Measurements from ENCODE around the gene ASB14. TPM values are rescaled to one million over a fixed set of nuclear protein-coding genes. Genes with fewer than 3 reads are reported as not detected.

ASB14 gene
- total and polyA plus RNA-seq, 7 donors = not detected

DNA sequence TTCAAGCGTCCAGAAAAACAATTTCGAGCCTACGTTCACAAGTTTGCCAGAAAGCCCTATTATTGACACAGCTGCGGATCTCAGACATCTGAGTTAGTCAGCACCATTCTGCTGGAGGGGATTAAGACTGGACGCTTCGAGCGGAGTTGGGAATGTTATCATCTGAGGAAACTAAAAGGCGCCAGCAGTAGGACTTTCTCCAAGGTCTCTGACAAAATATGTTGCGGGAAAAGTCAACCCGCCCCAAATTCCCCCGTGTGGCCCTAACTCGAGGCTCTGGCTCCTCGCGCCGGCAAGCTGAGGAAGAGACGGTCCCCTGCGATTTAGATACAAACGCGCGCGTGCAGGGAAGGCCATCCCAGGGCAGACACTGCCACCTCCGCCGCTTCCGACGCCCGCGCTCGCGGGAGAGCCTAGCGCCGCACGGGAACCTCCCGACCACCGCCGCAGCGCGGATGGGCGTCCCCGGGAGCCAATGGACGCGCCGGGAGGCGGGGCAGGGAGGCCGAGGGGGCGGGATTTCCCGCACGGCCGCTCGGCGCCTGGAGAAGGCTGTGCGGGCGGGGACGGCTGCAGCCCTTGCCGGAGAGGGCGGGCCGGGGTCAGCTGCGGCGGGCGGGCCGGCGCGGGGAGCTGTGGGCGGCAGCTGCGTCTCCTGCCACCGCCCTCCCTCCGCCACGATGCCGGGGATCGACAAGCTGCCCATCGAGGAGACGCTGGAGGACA lies 65.1 kb downstream of the ASB14 start, which contains the start of gene APPL1:
TSS of gene APPL1 (plus strand) at position 526 of the 726 bp plus-strand sequence. CDS start at position 681, 155 bp downstream.
- peaks cover 0 to 36% (median 26%) of the 10 kb centered on the region in 4 donors for H3K4me1 ChIP-seq
- intact Hi-C loops (cut with DNase I) = loop anchor here (2.0 to 5.0 kb wide), 5 partner anchors 57 to 671 kb away; partner anchors contain the start of genes CCDC66 and TASOR
- 0 to 1% methylated on average over 71 of the region's 71 CpGs for WGBS, 2 donors

DNA sequence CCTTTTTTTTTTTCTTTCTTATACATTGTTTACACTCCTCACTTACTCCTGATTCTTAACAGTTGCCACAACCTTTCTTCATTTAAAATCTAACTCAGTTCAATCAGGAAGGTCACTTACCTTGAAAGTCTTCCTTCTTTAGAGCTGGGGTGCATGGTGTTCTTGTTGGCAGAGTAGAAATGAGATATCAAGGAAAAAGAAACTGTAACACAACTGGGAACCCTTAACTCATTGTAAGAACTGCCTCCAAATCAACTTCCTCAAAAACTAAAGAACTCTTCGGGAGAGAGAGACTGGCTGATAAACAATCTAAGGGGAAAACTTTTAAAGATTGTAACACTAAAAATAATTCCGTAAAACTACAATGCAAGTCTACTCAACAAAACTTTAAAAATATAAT lies 66.3 kb downstream of the ASB14 start:
- 49 to 55% methylated on average over 2 of the region's 2 CpGs for WGBS, 2 donors
- intact Hi-C loops (cut with DNase I) = loop anchor here (2.0 to 5.0 kb wide), 5 partner anchors 55 to 669 kb away; partner anchors contain the start of genes CCDC66 and TASOR

More for the DNA sequence above, 65.1 kb downstream of the ASB14 start, which contains the start of gene APPL1:
- TF ChIP-seq POLR2A (IDR thresholded peaks at IDR 0.05) = peak; percentile 83 to 86
- TF ChIP-seq POLR2AphosphoS5 (IDR thresholded peaks at IDR 0.05) = peak; percentile 89 to 97 (median 95)
- TF ChIP-seq EP300 (IDR thresholded peaks at IDR 0.05) = no peak
- TF ChIP-seq CTCF (IDR thresholded peaks at IDR 0.05) = no peak
- DNase-seq = peak; percentile 95
- Histone ChIP-seq H3K27me3 (no peaks in the 10 kb centered on the region), H3K9me3 (no peaks in the 10 kb centered on the region), H3K36me3 (no peaks in the 10 kb centered on the region), H3K27ac (peak within 1 kb of the TSS; percentile 93 to 98 (median 96)), H3K4me3 (peak within 1 kb of the TSS; percentile 69 to 88 (median 80))

DNA sequence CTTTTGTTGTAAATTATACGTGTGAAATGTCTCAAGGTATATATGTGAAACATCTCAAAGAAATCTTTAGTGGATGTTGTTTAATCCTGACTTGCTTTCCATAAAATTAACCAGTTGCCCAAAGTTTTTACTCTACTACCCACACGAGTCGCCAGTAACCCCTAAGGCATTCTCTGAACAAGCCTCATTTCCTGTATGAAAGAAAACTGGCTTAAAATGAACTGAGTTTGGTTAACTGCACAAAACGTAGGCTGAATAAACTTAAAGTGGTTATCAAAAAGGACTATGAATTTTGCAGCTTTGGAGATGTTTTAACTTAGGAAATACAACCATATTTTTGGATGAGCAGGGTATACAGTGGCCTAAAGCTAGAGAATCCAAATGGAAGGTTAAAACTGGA lies 67.6 kb downstream of the ASB14 start:
- intact Hi-C loops (cut with DNase I) = loop anchor here (5.0 kb wide), 2 partner anchors 228 to 543 kb away; partner anchors contain the start of gene TASOR
- H3K27ac ChIP-seq = no peak overlapping the region
- 61 to 78% methylated on average over 4 of the region's 4 CpGs for WGBS, 2 donors
- H3K27me3 ChIP-seq = no peaks in the 10 kb centered on the region
- peaks cover 0 to 22% (median 18%) of the 10 kb centered on the region in 4 donors for H3K4me1 ChIP-seq
- TF ChIP-seq POLR2A (IDR thresholded peaks at IDR 0.05) (no peak), EP300 (IDR thresholded peaks at IDR 0.05) (no peak), CTCF (IDR thresholded peaks at IDR 0.05) (no peak), POLR2AphosphoS5 (IDR thresholded peaks at IDR 0.05) (no peak)
- no peaks in the 10 kb centered on the region for H3K9me3 ChIP-seq
- H3K4me3 ChIP-seq = no peak overlapping the region
- no peak for DNase-seq
- H3K36me3 ChIP-seq = no peaks in the 10 kb centered on the region

More for the DNA sequence above, 66.3 kb downstream of the ASB14 start:
- Histone ChIP-seq H3K27ac (peak overlapping the region in 1 of 4 donors; percentile 96), H3K27me3 (no peaks in the 10 kb centered on the region), H3K4me3 (no peak overlapping the region), H3K4me1 (peaks cover 0 to 34% (median 25%) of the 10 kb centered on the region in 4 donors), H3K36me3 (no peaks in the 10 kb centered on the region), H3K9me3 (no peaks in the 10 kb centered on the region)
- no peak for TF ChIP-seq EP300 (IDR thresholded peaks at IDR 0.05)
- TF ChIP-seq POLR2AphosphoS5 (IDR thresholded peaks at IDR 0.05) = no peak
- no peak for TF ChIP-seq CTCF (IDR thresholded peaks at IDR 0.05)
- no peak for TF ChIP-seq POLR2A (IDR thresholded peaks at IDR 0.05)
- DNase-seq = no peak

DNA sequence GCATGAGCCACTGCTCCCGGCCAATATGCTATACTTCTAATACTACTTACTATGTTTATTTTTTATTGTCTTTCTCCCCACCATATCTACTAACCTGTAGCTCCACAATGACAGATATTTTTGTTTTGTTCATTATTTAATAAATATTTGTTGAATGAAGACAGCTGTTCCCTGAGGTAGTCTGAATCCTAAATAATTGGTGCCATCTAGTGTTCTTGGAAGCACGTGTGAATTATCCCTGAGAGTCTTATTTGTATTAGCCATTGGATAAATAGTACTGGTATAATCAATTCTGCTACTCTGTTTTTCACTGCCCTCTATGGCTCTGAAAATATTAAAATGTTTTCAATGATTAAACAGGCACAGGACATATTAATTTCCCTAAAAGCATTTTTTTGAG lies 70.6 kb downstream of the ASB14 start:
- 67 to 77% methylated on average over 2 of the region's 2 CpGs for WGBS, 2 donors
- Histone ChIP-seq H3K4me3 (no peak overlapping the region), H3K27ac (no peak overlapping the region), H3K9me3 (no peaks in the 10 kb centered on the region), H3K4me1 (peaks cover 0 to 5% (median 3%) of the 10 kb centered on the region in 4 donors), H3K36me3 (no peaks in the 10 kb centered on the region), H3K27me3 (no peaks in the 10 kb centered on the region)
- TF ChIP-seq EP300 (IDR thresholded peaks at IDR 0.05) = no peak
- TF ChIP-seq POLR2A (IDR thresholded peaks at IDR 0.05) = no peak
- TF ChIP-seq POLR2AphosphoS5 (IDR thresholded peaks at IDR 0.05) = no peak
- TF ChIP-seq CTCF (IDR thresholded peaks at IDR 0.05) = no peak
- intact Hi-C loops (cut with DNase I) = no loop called here
- no peak for DNase-seq

Other genes starting within 250 kb of the ASB14 start
- not detected for gene SPATA12, start 232.0 kb downstream of the ASB14 start, total RNA-seq
- gene SPATA12, start 232.0 kb downstream of the ASB14 start, polyA plus RNA-seq = under 1 TPM in 1 of 3 donors, not detected in 2; 0.26 TPM
- 10 to 100 TPM; 16.8 to 46.8 (median 20.6) TPM for gene IL17RD, start 127.3 kb downstream of the ASB14 start, total RNA-seq
- 1 to 10 TPM in 1 of 3 donors, under 1 TPM in 2; under 0.01 to 1.2 (median 0.60) TPM for gene IL17RD, start 127.3 kb downstream of the ASB14 start, polyA plus RNA-seq
- 1 to 10 TPM in 1 of 4 donors, under 1 TPM in 1, not detected in 2; 0.82 to 3.6 TPM for gene HESX1, start 92.7 kb downstream of the ASB14 start, total RNA-seq
- 1 to 10 TPM in 1 of 3 donors, not detected in 2; 1.4 TPM for gene HESX1, start 92.7 kb downstream of the ASB14 start, polyA plus RNA-seq
- gene APPL1, start 65.0 kb downstream of the ASB14 start, total RNA-seq = 10 to 100 TPM; 34.9 to 63.7 (median 54.3) TPM
- gene APPL1, start 65.0 kb downstream of the ASB14 start, polyA plus RNA-seq = 10 to 100 TPM; 12.6 to 13.6 (median 13.5) TPM

All from sigmoid colon (tissue), 7 donors.